ENCODE results near the gene GLUD1.
"Not testable (repeated sequence)": the region's sequence is repeated elsewhere in the genome, so short reads cannot be mapped to it uniquely, and the experiment has no call there.

Gene GLUD1

GRCh38 chr10:87066178-87066577, 28.5 kb downstream of the GLUD1 start:
- Histone ChIP-seq H3K9me3 (ENCODE audit: control insufficient read depth, low read length) (no peaks in the 10 kb centered on the region), H3K4me3 (ENCODE audit: extremely low read depth, insufficient read depth, low read length, poor library complexity, severe bottlenecking) (no peak overlapping the region), H3K4me1 (ENCODE audit: control insufficient read depth, insufficient read depth, low read length, poor library complexity, severe bottlenecking) (no peaks in the 10 kb centered on the region), H3K27ac (ENCODE audit: low read depth, low read length, severe bottlenecking) (no peak overlapping the region), H3K36me3 (ENCODE audit: control insufficient read depth, insufficient read depth, low read length) (peaks cover 82% of the 10 kb centered on the region)
- WGBS, 2 experiments (ENCODE audit: insufficient coverage in 2 of 2), result 92 to 93% methylated on average over 2 of the region's 2 CpGs

- Histone ChIP-seq H3K4me1 (ENCODE audit: control insufficient read depth, insufficient read depth, low read length, poor library complexity, severe bottlenecking) (no peaks in the 10 kb centered on the region), H3K36me3 (ENCODE audit: control insufficient read depth, insufficient read depth, low read length) (peaks cover 83% of the 10 kb centered on the region), H3K4me3 (ENCODE audit: extremely low read depth, insufficient read depth, low read length, poor library complexity, severe bottlenecking) (no peak overlapping the region), H3K9me3 (ENCODE audit: control insufficient read depth, low read length) (no peaks in the 10 kb centered on the region), H3K27ac (ENCODE audit: low read depth, low read length, severe bottlenecking) (no peak overlapping the region)
- WGBS, 2 experiments (ENCODE audit: insufficient coverage in 2 of 2), result 73% methylated on average over 3 of the region's 5 CpGs; no CpG with 5 or more reads in 1 of the 2 experiments
Observed at GRCh38 chr10:87064651-87065050, 30.0 kb downstream of the GLUD1 start.

GRCh38 chr10:87060280-87060928, 34.2 kb downstream of the GLUD1 start:
- WGBS, 2 experiments (ENCODE audit: insufficient coverage in 2 of 2), result 84 to 100% methylated on average over 1 to 4 of the region's 6 CpGs
- Histone ChIP-seq H3K9me3 (ENCODE audit: control insufficient read depth, low read length) (no peaks in the 10 kb centered on the region), H3K4me3 (ENCODE audit: extremely low read depth, insufficient read depth, low read length, poor library complexity, severe bottlenecking) (no peak overlapping the region), H3K36me3 (ENCODE audit: control insufficient read depth, insufficient read depth, low read length) (peaks cover 87% of the 10 kb centered on the region), H3K27ac (ENCODE audit: low read depth, low read length, severe bottlenecking) (no peak overlapping the region), H3K4me1 (ENCODE audit: control insufficient read depth, insufficient read depth, low read length, poor library complexity, severe bottlenecking) (peaks cover under 1% of the 10 kb centered on the region)

- H3K4me3 ChIP-seq (ENCODE audit: extremely low read depth, insufficient read depth, low read length, poor library complexity, severe bottlenecking), result no peak overlapping the region
- no peaks in the 10 kb centered on the region for H3K9me3 ChIP-seq (ENCODE audit: control insufficient read depth, low read length)
- no CpG with 5 or more reads among the region's 1 CpG for WGBS, 2 experiments (ENCODE audit: insufficient coverage in 2 of 2)
Observed at GRCh38 chr10:87059401-87059800, 35.2 kb downstream of the GLUD1 start.

GRCh38 chr10:87058171-87058570, 36.5 kb downstream of the GLUD1 start:
- Histone ChIP-seq H3K9me3 (ENCODE audit: control insufficient read depth, low read length) (no peaks in the 10 kb centered on the region), H3K4me1 (ENCODE audit: control insufficient read depth, insufficient read depth, low read length, poor library complexity, severe bottlenecking) (peaks cover 5% of the 10 kb centered on the region), H3K4me3 (ENCODE audit: extremely low read depth, insufficient read depth, low read length, poor library complexity, severe bottlenecking) (no peak overlapping the region), H3K27ac (ENCODE audit: low read depth, low read length, severe bottlenecking) (no peak overlapping the region), H3K36me3 (ENCODE audit: control insufficient read depth, insufficient read depth, low read length) (peaks cover 89% of the 10 kb centered on the region)
- WGBS, 2 experiments (ENCODE audit: insufficient coverage in 2 of 2), result no CpG with 5 or more reads among the region's 1 CpG

More at GRCh38 chr10:87059401-87059800, 35.2 kb downstream of the GLUD1 start:
- Histone ChIP-seq H3K4me1 (ENCODE audit: control insufficient read depth, insufficient read depth, low read length, poor library complexity, severe bottlenecking) (peaks cover 5% of the 10 kb centered on the region), H3K27ac (ENCODE audit: low read depth, low read length, severe bottlenecking) (no peak overlapping the region), H3K36me3 (ENCODE audit: control insufficient read depth, insufficient read depth, low read length) (peaks cover 89% of the 10 kb centered on the region)

- 62 to 73% methylated on average over 6 to 7 of the region's 7 CpGs for WGBS, 2 experiments (ENCODE audit: insufficient coverage in 2 of 2)
Observed at GRCh38 chr10:87054373-87055295, 40.0 kb downstream of the GLUD1 start.

GRCh38 chr10:87053577-87054181, 41.0 kb downstream of the GLUD1 start:
- Histone ChIP-seq H3K36me3 (ENCODE audit: control insufficient read depth, insufficient read depth, low read length) (peaks cover 90% of the 10 kb centered on the region), H3K4me1 (ENCODE audit: control insufficient read depth, insufficient read depth, low read length, poor library complexity, severe bottlenecking) (peaks cover 5% of the 10 kb centered on the region), H3K4me3 (ENCODE audit: extremely low read depth, insufficient read depth, low read length, poor library complexity, severe bottlenecking) (no peak overlapping the region), H3K9me3 (ENCODE audit: control insufficient read depth, low read length) (no peaks in the 10 kb centered on the region), H3K27ac (ENCODE audit: low read depth, low read length, severe bottlenecking) (no peak overlapping the region)
- 100% methylated on average over 3 to 6 of the region's 7 CpGs for WGBS, 2 experiments (ENCODE audit: insufficient coverage in 2 of 2)

More at GRCh38 chr10:87054373-87055295, 40.0 kb downstream of the GLUD1 start:
- H3K9me3 ChIP-seq (ENCODE audit: control insufficient read depth, low read length), result no peaks in the 10 kb centered on the region
- peak overlapping the region; percentile 16 for H3K27ac ChIP-seq (ENCODE audit: low read depth, low read length, severe bottlenecking)
- H3K4me1 ChIP-seq (ENCODE audit: control insufficient read depth, insufficient read depth, low read length, poor library complexity, severe bottlenecking), result peaks cover 5% of the 10 kb centered on the region
- H3K36me3 ChIP-seq (ENCODE audit: control insufficient read depth, insufficient read depth, low read length), result peaks cover 90% of the 10 kb centered on the region
- H3K4me3 ChIP-seq (ENCODE audit: extremely low read depth, insufficient read depth, low read length, poor library complexity, severe bottlenecking), result no peak overlapping the region

- Histone ChIP-seq H3K4me3 (ENCODE audit: extremely low read depth, insufficient read depth, low read length, poor library complexity, severe bottlenecking) (no peak overlapping the region), H3K9me3 (ENCODE audit: control insufficient read depth, low read length) (no peaks in the 10 kb centered on the region), H3K36me3 (ENCODE audit: control insufficient read depth, insufficient read depth, low read length) (peaks cover 90% of the 10 kb centered on the region), H3K4me1 (ENCODE audit: control insufficient read depth, insufficient read depth, low read length, poor library complexity, severe bottlenecking) (peaks cover 5% of the 10 kb centered on the region), H3K27ac (ENCODE audit: low read depth, low read length, severe bottlenecking) (no peak overlapping the region)
- 89 to 91% methylated on average over 3 of the region's 3 CpGs for WGBS, 2 experiments (ENCODE audit: insufficient coverage in 2 of 2)
Observed at GRCh38 chr10:87053111-87053510, 41.5 kb downstream of the GLUD1 start.

- Histone ChIP-seq H3K9me3 (ENCODE audit: control insufficient read depth, low read length) (no peaks in the 10 kb centered on the region), H3K36me3 (ENCODE audit: control insufficient read depth, insufficient read depth, low read length) (peaks cover 46% of the 10 kb centered on the region), H3K27ac (ENCODE audit: low read depth, low read length, severe bottlenecking) (no peak overlapping the region), H3K4me1 (ENCODE audit: control insufficient read depth, insufficient read depth, low read length, poor library complexity, severe bottlenecking) (no peaks in the 10 kb centered on the region), H3K4me3 (ENCODE audit: extremely low read depth, insufficient read depth, low read length, poor library complexity, severe bottlenecking) (no peak overlapping the region)
- WGBS, 2 experiments (ENCODE audit: insufficient coverage in 2 of 2), result 72 to 100% methylated on average over 2 to 4 of the region's 6 CpGs
Observed at GRCh38 chr10:87045434-87045938, 49.2 kb downstream of the GLUD1 start.

- H3K27ac ChIP-seq (ENCODE audit: low read depth, low read length, severe bottlenecking); H3K4me3 ChIP-seq (ENCODE audit: extremely low read depth, insufficient read depth, low read length, poor library complexity, severe bottlenecking); H3K9me3 ChIP-seq (ENCODE audit: control insufficient read depth, low read length); H3K4me1 ChIP-seq (ENCODE audit: control insufficient read depth, insufficient read depth, low read length, poor library complexity, severe bottlenecking): not testable (repeated sequence)
- 83 to 92% methylated on average over 4 to 7 of the region's 7 CpGs for WGBS, 2 experiments (ENCODE audit: insufficient coverage in 2 of 2)
- H3K36me3 ChIP-seq (ENCODE audit: control insufficient read depth, insufficient read depth, low read length), result peaks cover 28% of the 10 kb centered on the region
Observed at GRCh38 chr10:87043579-87043978, 51.1 kb downstream of the GLUD1 start.

Measured in mesodermal cell (in vitro differentiated cells).